K562 (cell line): ENCODE results near the gene RMND5A. TPM values are rescaled to one million over a fixed set of nuclear protein-coding genes. Genes with fewer than 3 reads are reported as not detected.

Experiments
- ATAC-seq: fragments of 200-7000 bp; cut with Tn5 transposase; 3 replicates; pipeline ENCODE4 v1.9.1; 2020; ENCODE audit warnings: moderate library complexity
- BruUV-seq: library from RNA; stranded (reverse); fragments of 400-500 nt; replicated peaks from 2 replicates; lab custom pipeline; 2021; lab: Mats Ljungman, UMichigan
- CTCF ChIA-PET: fragments of 300-600 bp; formaldehyde crosslinking; extraction: SDS; loops from one replicate; lab custom pipeline; 2021; ENCODE audit warnings: low intra/inter-chr PET ratio; lab: Yijun Ruan, JAX
- POLR2A ChIA-PET: fragments of 300-600, 350-650 bp; sonication (Branson Sonifier 250); formaldehyde crosslinking; extraction: SDS; loops from one replicate; lab custom pipeline; 2021; ENCODE audit warnings: antibody characterized with exemption, inconsistent platforms; lab: Yijun Ruan, JAX
- DNase-seq, 4 experiments: peaks; one replicate each; pipeline versions ENCODE4 v3.0.0 to v3.0.0-alpha.2; 2011 to 2018; ENCODE audit warnings: low spot score in 3 of 4, mixed read lengths in 3 of 4; ENCODE audit errors: extremely low read depth in 1 of 4
- FAIRE-seq: peaks from 2 replicates; lab custom pipeline; 2011; peaks lifted over from hg19 to GRCh38; lab: Jason Lieb, UNC
- H2AFZ ChIP-seq: 2 replicates; pipeline ENCODE4 v1.6.0; 2011; ENCODE audit warnings: low read depth, low read length, control low read depth, inconsistent platforms
- H3K27ac ChIP-seq: fragments of 200-600 bp; 3 replicates; pipeline ENCODE4 v1.8.0; 2011; ENCODE audit warnings: low read depth, mild to moderate bottlenecking, control low read depth, inconsistent platforms, low read length, moderate library complexity, mixed read lengths; ENCODE audit errors: extremely low read depth
- H3K27me3 ChIP-seq, 2 experiments: fragments of 300-600 bp in 1 of 2; 2 replicates in 1 of 2; 3 replicates in 1 of 2; pipeline versions ENCODE4 v1.6.0 to v1.8.0; 2011; ENCODE audit warnings: inconsistent platforms in 2 of 2, low read length in 2 of 2, mild to moderate bottlenecking in 1 of 2, mixed read lengths in 1 of 2, moderate library complexity in 1 of 2; ENCODE audit not compliant: control insufficient read depth in 2 of 2, insufficient read depth in 2 of 2
- H3K36me3 ChIP-seq: fragments of 300-600 bp; 3 replicates; pipeline ENCODE4 v1.8.0; 2011; ENCODE audit warnings: mild to moderate bottlenecking, low read length, inconsistent platforms; ENCODE audit not compliant: control insufficient read depth, insufficient read depth
- H3K4me1 ChIP-seq, 2 experiments: fragments of 200-600 bp in 1 of 2; replicated peaks in 1 of 2; 2 replicates in 1 of 2; 3 replicates in 1 of 2; pipeline versions ENCODE4 v1.5.1 to v1.8.0; 2011; ENCODE audit warnings: inconsistent platforms in 2 of 2, low read length in 2 of 2, mild to moderate bottlenecking in 1 of 2, mixed read lengths in 1 of 2, moderate library complexity in 1 of 2; ENCODE audit not compliant: control insufficient read depth in 2 of 2, insufficient read depth in 2 of 2
- H3K4me2 ChIP-seq: 2 replicates; pipeline ENCODE4 v1.6.1; 2011; ENCODE audit warnings: low read length, control low read depth, inconsistent platforms, mixed read lengths; ENCODE audit not compliant: insufficient read depth
- H3K4me3 ChIP-seq: fragments of 200-600 bp; sonication (generic), shearing (Covaris generic); 2 replicates; pipeline ENCODE4 v1.5.1; 2016; ENCODE audit warnings: control low read depth, inconsistent platforms
- H3K79me2 ChIP-seq: fragments of 200-600 bp; 3 replicates; pipeline ENCODE4 v1.8.0; 2011; ENCODE audit warnings: low read length, inconsistent platforms; ENCODE audit not compliant: control insufficient read depth, insufficient read depth
- H3K9ac ChIP-seq, 2 experiments: 2 replicates each; pipeline versions ENCODE4 v1.6.0 to v1.6.1; 2011; ENCODE audit warnings: low read depth in 2 of 2, low read length in 2 of 2, control low read depth in 1 of 2, inconsistent platforms in 1 of 2, mild to moderate bottlenecking in 1 of 2, mixed read lengths in 1 of 2; ENCODE audit not compliant: insufficient read depth in 1 of 2
- H3K9me1 ChIP-seq: one replicate; pipeline ENCODE4 v1.6.0; 2011; ENCODE audit warnings: inconsistent platforms, mild to moderate bottlenecking, low read length, moderate library complexity; ENCODE audit not compliant: control insufficient read depth, insufficient read depth
- H3K9me3 ChIP-seq: replicated peaks from 2 replicates; pipeline ENCODE4 v1.5.1; 2011; ENCODE audit warnings: low read depth, low read length, inconsistent platforms; ENCODE audit not compliant: control insufficient read depth, insufficient read depth
- H4K20me1 ChIP-seq: replicated peaks from 2 replicates; pipeline ENCODE4 v1.6.1; 2011; ENCODE audit warnings: low read length, inconsistent platforms, mixed read lengths; ENCODE audit not compliant: control insufficient read depth, insufficient read depth
- CTCF ChIP-seq, 3 experiments: IDR thresholded peaks in 2 of 3; conservative IDR thresholded peaks in 1 of 3; 2 replicates each; pipeline ENCODE4 v1.5.1; 2011 to 2012; ENCODE audit warnings: low read length in 3 of 3, mild to moderate bottlenecking in 3 of 3, control low read depth in 2 of 3, improper control_type of control experiment in 1 of 3, inconsistent platforms in 1 of 3, low read depth in 1 of 3, mixed read lengths in 1 of 3, moderate library complexity in 1 of 3; ENCODE audit not compliant: insufficient read depth in 2 of 3
- E2F1 ChIP-seq: sonication (generic); formaldehyde crosslinking; IDR thresholded peaks from 2 replicates; pipeline ENCODE4 v1.8.1; 2023; ENCODE audit warnings: mild to moderate bottlenecking, missing genetic modification reagents, moderate library complexity
- FOXJ3 ChIP-seq: sonication (generic); formaldehyde crosslinking; IDR thresholded peaks from 2 replicates; pipeline ENCODE4 v1.4.0; 2020; ENCODE audit warnings: mild to moderate bottlenecking, missing genetic modification reagents
- WGBS: fragments of 100-300 bp; shearing (Covaris generic); methylation state at CpG from one replicate; pipeline ENCODE4 v1.1.6; 2016; ENCODE audit warnings: low coverage, mixed read lengths; ENCODE audit not compliant: insufficient coverage; ENCODE audit errors: missing lambda C conversion rate; 5-methylcytosine and 5-hydroxymethylcytosine counted together
- in situ Hi-C: fragments of 300-500 bp; cut with MboI; formaldehyde crosslinking; loops from 4 replicates; pipeline ENCODE4 v1.15.0; 2018; ENCODE audit warnings: inconsistent platforms, mixed read lengths
- intact Hi-C: fragments of 100-400 bp; cut with micrococcal nuclease; formaldehyde crosslinking; loops from 2 replicates; pipeline ENCODE4 v1.14.2; 2022
- polyA plus RNA-seq, 8 experiments: library from polyadenylated mRNA; depleted of rRNA in 4 of 8; stranded (reverse) in 5 of 8; unstranded in 3 of 8; fragments of >200 nt; fragmentation: Nextera tagmentation in 2 of 8; fragmentation: Illumina TruSeq in 1 of 8; extraction: Ambion mirVana in 2 of 8; extraction: Trizol in 1 of 8; gene quantifications; 2 replicates each; pipeline versions ENCODE4 v1.2.1 to v1.2.3, GENCODE V29; 2011 to 2014; ENCODE audit warnings: inconsistent platforms in 1 of 8, missing spikeins in 1 of 8
- total RNA-seq, 7 experiments: library from RNA; depleted of rRNA in 6 of 7; stranded (reverse); fragments of >200 nt in 6 of 7; fragmentation: Illumina TruSeq in 2 of 7; extraction: Trizol in 2 of 7; gene quantifications; 2 replicates each; pipeline versions ENCODE4 v1.2.1 to v1.2.3, GENCODE V29; 2011 to 2021; ENCODE audit warnings: low replicate concordance in 1 of 7
- TF ChIP-seq, protein P1 (sequence below): sonication (generic); IDR thresholded peaks from 2 replicates; pipeline ENCODE4 v1.6.1; 2016

RMND5A gene
- total and polyA plus RNA-seq, 9 of the 15 experiments (the other 6 are each of a cell fraction or from before 2014, with no cell fraction given) = 13.2 to 43.5 (median 34.1) TPM

DNA sequence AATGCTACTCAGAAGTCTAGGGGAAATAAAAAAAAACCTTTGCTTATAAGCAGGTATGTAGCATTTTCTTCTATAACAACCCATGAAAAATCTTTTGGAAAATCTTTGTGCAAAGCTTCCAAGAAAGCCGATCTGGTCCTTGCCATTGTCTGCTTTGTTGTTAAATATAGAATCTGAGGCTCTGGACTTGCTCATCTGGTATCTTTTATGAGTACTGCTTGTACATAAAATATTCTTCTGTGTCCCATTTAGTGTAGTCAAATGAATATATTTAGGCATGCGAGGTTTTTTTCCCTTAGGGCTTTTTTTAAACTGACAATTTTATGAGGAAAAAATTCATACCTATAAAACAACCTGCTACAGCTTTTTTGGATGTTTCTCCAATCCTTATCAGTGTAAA, 45.0 kb upstream of the RMND5A start (continued):
- TF ChIP-seq, protein P1, sequence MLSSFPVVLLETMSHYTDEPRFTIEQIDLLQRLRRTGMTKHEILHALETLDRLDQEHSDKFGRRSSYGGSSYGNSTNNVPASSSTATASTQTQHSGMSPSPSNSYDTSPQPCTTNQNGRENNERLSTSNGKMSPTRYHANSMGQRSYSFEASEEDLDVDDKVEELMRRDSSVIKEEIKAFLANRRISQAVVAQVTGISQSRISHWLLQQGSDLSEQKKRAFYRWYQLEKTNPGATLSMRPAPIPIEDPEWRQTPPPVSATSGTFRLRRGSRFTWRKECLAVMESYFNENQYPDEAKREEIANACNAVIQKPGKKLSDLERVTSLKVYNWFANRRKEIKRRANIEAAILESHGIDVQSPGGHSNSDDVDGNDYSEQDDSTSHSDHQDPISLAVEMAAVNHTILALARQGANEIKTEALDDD = no peak
- TF ChIP-seq FOXJ3 (CRISPR knock-in tag) = no peak

GRCh38 chr2:86675511-86676015, 44.5 kb upstream of the RMND5A start:
- ChIA-PET POLR2A (no interaction called here), CTCF (no interaction called here)
- FAIRE-seq = no peak
- Histone ChIP-seq H3K9ac (no peak overlapping the region), H3K79me2 (no peaks in the 10 kb centered on the region), H3K4me3 (no peak overlapping the region), H4K20me1 (no peaks in the 10 kb centered on the region), H3K4me1 (no peaks in the 10 kb centered on the region), H3K4me2 (no peak overlapping the region)
- intact Hi-C loops = no loop called here
- BruUV-seq = no TSS peak
- ATAC-seq = no peak
- no peak for TF ChIP-seq E2F1 (CRISPR knock-in tag)
- 0 out of 6 replicates have a peak, but pooled peaks of 1 of the 3 experiments have one; percentile 17 for TF ChIP-seq CTCF (IDR thresholded peaks at IDR 0.05 in 2 of 3, conservative IDR thresholded peaks at IDR 0.05 in 1 of 3; ENCODE audit: insufficient read depth in 2 of 3, low read depth in 1 of 3, low read length in 3 of 3)
- TF ChIP-seq, all 486 proteins: peak for 1
- Histone ChIP-seq H2AFZ (no peak overlapping the region), H3K9me1 (no peaks in the 10 kb centered on the region), H3K27me3 (peaks cover 0 to 3% of the 10 kb centered on the region in 2 experiments; a peak in 3 of 5 replicates), H3K36me3 (no peaks in the 10 kb centered on the region), H3K27ac (no peak overlapping the region), H3K9me3 (no peaks in the 10 kb centered on the region)
- WGBS = 0% methylated on average over 3 of the region's 3 CpGs
- DNase-seq = no peak
- in situ Hi-C loops = no loop called here
